HCT116 (cell line): Measurements from ENCODE around the gene FGD5. TPM values are rescaled to one million over a fixed set of nuclear protein-coding genes. Genes with fewer than 3 reads are reported as not detected.

ENCODE experiments used
- ATAC-seq: fragments of 200-7000 bp; cut with Tn5 transposase; 2 replicates; pipeline ENCODE4 v1.9.1; 2020; ENCODE audit warnings: mild to moderate bottlenecking, moderate library complexity
- BruUV-seq: library from RNA; stranded (reverse); fragments of 400-500 nt; replicated peaks from 2 replicates; lab custom pipeline; 2021; lab: Mats Ljungman, UMichigan
- CTCF ChIA-PET: fragments of 300-600 bp; sonication (Branson Sonifier 250); formaldehyde crosslinking; loops from one replicate; lab custom pipeline; 2021; ENCODE audit warnings: antibody characterized with exemption; lab: Charles Lee
- POLR2A ChIA-PET: fragments of 300-600, 350-600 bp; sonication (Branson Sonifier 250); formaldehyde crosslinking; loops from one replicate; lab custom pipeline; 2021; ENCODE audit warnings: antibody characterized with exemption; lab: Charles Lee
- RAD21 ChIA-PET, 2 experiments: fragments of 300-600 bp; sonication (Branson Sonifier 250); formaldehyde crosslinking; loops; one replicate each; lab custom pipeline; 2023; ENCODE audit warnings: low total read pairs in 2 of 2; ENCODE audit not compliant: uncharacterized antibody in 2 of 2, unreplicated experiment in 2 of 2, low non-redundant PET in 1 of 2; lab: Charles Lee
- DNase-seq: peaks from one replicate; pipeline ENCODE4 v3.0.0-alpha.2; 2010; ENCODE audit warnings: low read depth, low spot score
- H2AFZ ChIP-seq: fragments of 200-600 bp; shearing (Covaris generic), sonication (generic); 2 replicates; pipeline ENCODE4 v1.6.1; 2017; ENCODE audit warnings: low read depth, mixed run types, mixed read lengths, antibody characterized with exemption, low read length; ENCODE audit not compliant: poor library complexity, severe bottlenecking
- H3K27ac ChIP-seq: 2 replicates; pipeline ENCODE4 v1.5.1; 2012; ENCODE audit warnings: low read depth, low read length
- H3K27me3 ChIP-seq: fragments of 200-600 bp; sonication (generic); 2 replicates; pipeline ENCODE4 v1.6.1; 2016; ENCODE audit warnings: mixed run types, low read length, mixed read lengths; ENCODE audit not compliant: insufficient read depth
- H3K36me3 ChIP-seq, 2 experiments: fragments of 200-500 bp in 1 of 2; fragments of 200-600 bp in 1 of 2; sonication (Bioruptor generic) in 1 of 2; sonication (generic) in 1 of 2; 2 replicates each; pipeline versions ENCODE4 v1.5.1 to v1.6.1; 2014 to 2016; ENCODE audit warnings: low read length in 2 of 2, inconsistent platforms in 1 of 2, mixed read lengths in 1 of 2, mixed run types in 1 of 2; ENCODE audit not compliant: insufficient read depth in 2 of 2, control insufficient read depth in 1 of 2
- H3K4me1 ChIP-seq, 2 experiments: fragments of 200-600 bp in 1 of 2; sonication (generic) in 1 of 2; 2 replicates each; pipeline versions ENCODE4 v1.5.1 to v1.6.1; 2012 to 2017; ENCODE audit warnings: low read length in 2 of 2, inconsistent platforms in 1 of 2, mild to moderate bottlenecking in 1 of 2, mixed read lengths in 1 of 2, mixed run types in 1 of 2, moderate library complexity in 1 of 2; ENCODE audit not compliant: insufficient read depth in 2 of 2, control insufficient read depth in 1 of 2
- H3K4me2 ChIP-seq: fragments of 200-600 bp; sonication (generic); 2 replicates; pipeline ENCODE4 v1.6.1; 2017; ENCODE audit warnings: mixed run types, low read length, mixed read lengths
- H3K4me3 ChIP-seq, 2 experiments: fragments of 200-600 bp in 1 of 2; sonication (generic) in 1 of 2; replicated peaks in 1 of 2; 2 replicates each; pipeline ENCODE4 v1.5.1; 2011 to 2016; ENCODE audit warnings: low read length in 2 of 2, control low read depth in 1 of 2, low read depth in 1 of 2, mild to moderate bottlenecking in 1 of 2, mixed read lengths in 1 of 2, mixed run types in 1 of 2
- H3K79me2 ChIP-seq: fragments of 200-600 bp; sonication (generic); 2 replicates; pipeline ENCODE4 v1.6.1; 2017; ENCODE audit warnings: mild to moderate bottlenecking, mixed run types, low read length, moderate library complexity, mixed read lengths; ENCODE audit not compliant: insufficient read depth
- H3K9ac ChIP-seq: fragments of 200-600 bp; sonication (generic); 2 replicates; pipeline ENCODE4 v1.6.1; 2016; ENCODE audit warnings: low read length, mixed read lengths
- H3K9me2 ChIP-seq: fragments of 200-600 bp; sonication (generic), shearing (Covaris generic); 2 replicates; pipeline ENCODE4 v1.6.1; 2017; ENCODE audit warnings: mixed run types, mild to moderate bottlenecking, moderate library complexity; ENCODE audit not compliant: insufficient read depth
- H3K9me3 ChIP-seq, 2 experiments: fragments of 200-500 bp in 1 of 2; fragments of 200-600 bp in 1 of 2; sonication (Bioruptor generic) in 1 of 2; sonication (generic) in 1 of 2; 2 replicates each; pipeline ENCODE4 v1.6.1; 2014 to 2017; ENCODE audit warnings: low read length in 2 of 2, mixed read lengths in 2 of 2, inconsistent platforms in 1 of 2, low read depth in 1 of 2, mild to moderate bottlenecking in 1 of 2, mixed run types in 1 of 2, moderate library complexity in 1 of 2; ENCODE audit not compliant: control insufficient read depth in 1 of 2, insufficient read depth in 1 of 2
- H4K20me1 ChIP-seq: fragments of 200-600 bp; sonication (generic), shearing (Covaris generic); 2 replicates; pipeline ENCODE4 v1.6.1; 2017; ENCODE audit warnings: mixed run types, mild to moderate bottlenecking, moderate library complexity; ENCODE audit not compliant: insufficient read depth
- POLR2A ChIP-seq: IDR thresholded peaks from 2 replicates; pipeline ENCODE4 v1.7.0; 2011; ENCODE audit warnings: borderline replicate concordance; ENCODE audit not compliant: insufficient read depth, insufficient read length; ENCODE audit errors: extremely low read depth
- REST ChIP-seq: IDR thresholded peaks from 2 replicates; pipeline ENCODE4 v1.6.1; 2012; ENCODE audit warnings: low read depth
- SRF ChIP-seq: IDR thresholded peaks from 2 replicates; pipeline ENCODE4 v1.6.1; 2012; ENCODE audit warnings: low read depth
- ZNF274 ChIP-seq: fragments of 200-500 bp; sonication (Bioruptor generic); IDR thresholded peaks from 2 replicates; pipeline ENCODE4 v1.6.1; 2014; ENCODE audit warnings: mild to moderate bottlenecking, low read depth, low read length, inconsistent platforms
- intact Hi-C: fragments of 100-400 bp; cut with micrococcal nuclease; formaldehyde crosslinking; loops from 2 replicates; pipeline ENCODE4 v1.10.0; 2022
- total RNA-seq: library from RNA; stranded (reverse); gene quantifications from one replicate; pipeline ENCODE4 v1.2.1, GENCODE V29; 2021; ENCODE audit not compliant: unreplicated experiment

Gene FGD5
- total RNA-seq, 1 experiment from 2014 or later, result 0.22 TPM

GRCh38 chr3:14802381-14802731 is 16.4 kb upstream of the FGD5 start:
- RAD21 ChIA-PET, result no interaction called here

More at GRCh38 chr3:14802381-14802731, 16.4 kb upstream of the FGD5 start:
- no peak for TF ChIP-seq POLR2A
- no peak for TF ChIP-seq SRF
- no peak for TF ChIP-seq ZNF274
- TF ChIP-seq REST, result no peak
- Histone ChIP-seq H3K36me3 (no peaks in the 10 kb centered on the region), H3K4me3 (no peak overlapping the region), H3K79me2 (no peaks in the 10 kb centered on the region), H3K9me3 (no peaks in the 10 kb centered on the region), H3K9me2 (no peaks in the 10 kb centered on the region), H3K9ac (no peak overlapping the region), H2AFZ (no peak overlapping the region), H3K27ac (no peak overlapping the region), H3K4me1 (peaks cover 8 to 29% of the 10 kb centered on the region in 2 experiments; a peak in 3 of 4 replicates), H3K4me2 (no peak overlapping the region), H3K27me3 (no peaks in the 10 kb centered on the region), H4K20me1 (no peaks in the 10 kb centered on the region)
- intact Hi-C loops, result no loop called here
- CTCF ChIA-PET, result interaction anchor here (1.0 kb wide), 1 partner anchor 22 kb away, joined by 3 read pairs; no protein-coding TSS in a partner anchor
- no TSS peak for BruUV-seq
- DNase-seq (no peak), ATAC-seq (no peak)
- POLR2A ChIA-PET, result no interaction called here
